ENCODE results near the gene MESD.

Gene MESD

DNA sequence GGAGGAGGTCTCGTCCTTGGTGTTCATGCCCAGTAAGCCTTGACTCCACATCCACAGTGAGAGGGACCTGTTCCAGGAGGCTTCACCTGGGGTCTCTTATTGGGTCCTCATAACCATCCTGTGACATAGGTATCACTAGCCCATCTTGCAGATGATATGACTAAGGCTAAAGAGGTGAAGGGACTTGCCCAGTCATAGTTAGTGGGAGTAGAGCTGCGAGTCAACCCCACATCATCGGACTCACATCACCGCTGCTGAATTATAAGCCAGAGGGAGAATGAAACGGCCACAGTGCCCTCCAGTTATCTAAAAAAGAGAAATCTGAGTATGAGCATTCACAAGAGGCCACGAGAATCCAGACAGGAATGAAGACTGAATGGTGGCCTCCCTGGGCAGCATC lies 66.0 kb downstream of the MESD start:
- H3K4me3 ChIP-seq (ENCODE audit: low read depth, low read length) = no peak overlapping the region
- DNase-seq (ENCODE audit: low read depth) = no peak

DNA sequence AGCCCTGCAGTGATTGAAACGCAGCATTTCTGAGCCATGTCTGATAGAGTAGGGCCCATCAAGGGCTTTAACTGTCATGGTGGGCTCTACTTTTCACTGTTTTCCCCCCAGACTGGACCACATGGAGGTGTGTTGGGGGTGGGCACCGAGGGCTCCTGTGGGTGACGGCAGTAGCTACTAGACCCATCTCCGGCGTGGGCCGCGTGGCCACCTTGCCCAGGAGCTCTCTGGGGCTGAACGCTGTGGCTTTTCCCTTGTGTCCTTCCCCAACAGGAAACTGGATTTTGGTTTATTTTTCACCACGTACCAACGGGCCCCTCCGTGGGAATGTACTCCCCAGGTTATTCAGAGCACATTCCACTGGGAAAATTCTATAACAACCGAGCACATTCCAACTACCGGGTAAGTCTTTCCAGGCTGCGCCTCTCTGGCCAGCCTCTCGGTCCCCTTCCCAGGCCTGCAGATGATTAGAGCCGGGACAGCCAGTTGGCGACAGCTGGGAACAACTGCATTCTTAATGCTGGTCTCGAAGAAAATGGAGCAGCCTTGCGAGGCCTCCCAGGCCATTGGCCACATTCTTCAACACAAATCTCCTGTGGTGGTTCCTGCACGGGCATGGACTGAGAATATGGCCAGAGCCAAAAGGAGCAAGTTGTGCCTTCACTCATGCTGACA lies 67.7 kb downstream of the MESD start:
- no peak for DNase-seq (ENCODE audit: low read depth)
- no peak overlapping the region for H3K4me3 ChIP-seq (ENCODE audit: low read depth, low read length)

DNA sequence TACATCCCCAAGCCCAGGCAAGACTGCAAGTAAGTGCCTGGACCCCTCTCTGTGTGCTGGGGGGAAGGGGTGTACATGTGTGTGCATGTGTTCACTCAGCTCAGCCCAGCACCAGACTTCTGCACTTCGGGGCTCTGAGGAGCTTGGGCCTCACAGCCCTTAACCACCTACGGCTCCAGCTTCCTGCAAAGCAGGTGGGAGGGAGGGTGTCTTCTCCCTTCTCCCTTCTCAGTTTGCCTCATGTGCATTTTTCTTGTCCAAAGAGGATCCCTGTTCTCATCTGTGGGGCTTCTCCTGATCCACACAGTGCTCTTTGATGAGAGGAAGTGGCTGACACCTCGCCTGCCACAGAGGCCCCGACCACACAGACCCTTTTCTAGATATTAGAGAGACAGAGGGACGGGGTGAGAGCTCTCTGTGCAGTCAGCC lies 69.3 kb downstream of the MESD start:
- no peak overlapping the region for H3K4me3 ChIP-seq (ENCODE audit: low read depth, low read length)
- DNase-seq (ENCODE audit: low read depth) = no peak

DNA sequence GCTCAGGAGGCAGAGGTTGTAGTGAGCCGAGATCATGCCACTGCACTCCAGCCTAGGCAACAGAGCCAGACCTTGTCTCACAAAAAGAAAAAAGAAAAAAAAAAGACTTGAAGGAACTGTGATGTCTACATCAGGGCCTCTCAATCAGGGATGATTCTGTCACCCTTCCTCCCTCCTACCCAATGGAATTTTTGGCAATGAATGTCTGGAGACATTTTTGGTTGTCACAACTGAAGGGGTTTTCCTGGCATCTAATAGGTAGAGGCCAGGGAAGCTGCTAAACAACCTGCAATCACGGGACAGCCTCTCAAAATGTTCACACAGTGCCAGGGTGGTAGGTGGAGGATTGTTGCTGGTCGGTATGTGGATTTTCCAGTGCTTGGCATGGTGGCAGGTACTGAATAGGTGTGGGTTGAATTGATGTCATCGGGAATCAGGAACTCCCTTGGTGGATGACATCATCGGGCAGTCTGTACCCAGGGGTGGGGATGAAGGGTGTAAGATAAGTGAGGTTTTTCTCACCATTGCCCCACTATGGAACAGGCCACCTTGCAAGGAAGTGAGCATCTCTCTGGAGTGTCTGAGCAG lies 71.3 kb downstream of the MESD start:
- no peak overlapping the region for H3K4me3 ChIP-seq (ENCODE audit: low read depth, low read length)
- DNase-seq (ENCODE audit: low read depth) = no peak

DNA sequence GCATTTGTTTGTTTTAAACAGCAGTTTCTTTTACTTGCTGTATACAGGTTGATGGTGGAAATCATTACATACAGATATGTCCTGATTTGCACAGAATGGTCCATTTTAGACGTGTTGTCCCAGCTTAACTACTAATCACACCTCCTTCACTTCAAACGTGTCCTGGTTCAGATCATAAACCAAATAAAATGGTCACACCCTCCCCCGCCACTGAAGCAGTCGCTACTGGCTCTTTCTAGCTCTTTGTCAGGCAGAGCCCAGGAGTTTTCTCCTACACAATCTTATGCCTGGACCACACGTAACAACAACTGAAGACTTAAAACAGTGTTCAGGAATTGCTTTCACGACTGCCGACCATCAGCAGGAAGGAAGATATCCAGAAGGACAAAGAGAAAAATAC lies 73.6 kb downstream of the MESD start:
- no peak for DNase-seq (ENCODE audit: low read depth)
- no peak overlapping the region for H3K4me3 ChIP-seq (ENCODE audit: low read depth, low read length)

DNA sequence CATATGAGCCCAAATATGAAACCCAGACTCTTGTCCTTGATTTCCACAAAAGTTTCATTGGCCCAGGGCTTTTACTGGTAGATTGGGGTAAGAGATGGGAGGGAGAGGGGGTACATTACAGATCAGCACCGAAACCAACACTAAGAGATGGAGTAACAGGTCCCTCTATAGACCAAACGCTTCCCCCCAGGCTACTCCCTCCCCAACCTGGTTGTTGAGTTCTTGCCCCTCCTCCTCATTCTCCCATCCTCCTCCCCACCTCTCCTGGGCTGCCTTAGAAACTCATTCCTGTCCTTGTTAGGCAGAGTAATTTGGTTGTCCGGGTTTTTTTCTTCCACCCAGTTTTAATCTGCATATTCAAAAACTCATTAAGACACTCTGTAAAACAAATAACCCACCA lies 74.1 kb downstream of the MESD start:
- DNase-seq (ENCODE audit: low read depth) = no peak
- no peak overlapping the region for H3K4me3 ChIP-seq (ENCODE audit: low read depth, low read length)

DNA sequence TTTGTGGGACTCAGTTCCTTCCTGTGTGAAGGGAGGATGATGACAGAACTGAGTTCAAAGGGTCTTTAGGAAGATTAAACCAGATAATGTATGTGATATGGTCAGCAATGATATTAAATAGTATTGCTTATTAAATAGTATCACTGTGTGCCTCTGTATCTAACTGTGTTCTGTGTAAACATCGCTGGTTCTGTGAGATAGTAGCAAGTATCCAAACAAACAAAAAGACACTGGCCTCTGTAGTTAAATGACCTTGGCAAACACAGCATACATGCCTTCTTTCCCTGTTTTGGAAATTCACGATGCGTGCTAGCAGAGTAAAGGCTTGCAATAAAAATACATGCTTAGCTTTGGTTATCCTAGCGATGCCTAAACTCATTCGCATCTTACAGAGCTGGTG lies 76.1 kb downstream of the MESD start:
- H3K4me3 ChIP-seq (ENCODE audit: low read depth, low read length) = no peak overlapping the region
- no peak for DNase-seq (ENCODE audit: low read depth)

DNA sequence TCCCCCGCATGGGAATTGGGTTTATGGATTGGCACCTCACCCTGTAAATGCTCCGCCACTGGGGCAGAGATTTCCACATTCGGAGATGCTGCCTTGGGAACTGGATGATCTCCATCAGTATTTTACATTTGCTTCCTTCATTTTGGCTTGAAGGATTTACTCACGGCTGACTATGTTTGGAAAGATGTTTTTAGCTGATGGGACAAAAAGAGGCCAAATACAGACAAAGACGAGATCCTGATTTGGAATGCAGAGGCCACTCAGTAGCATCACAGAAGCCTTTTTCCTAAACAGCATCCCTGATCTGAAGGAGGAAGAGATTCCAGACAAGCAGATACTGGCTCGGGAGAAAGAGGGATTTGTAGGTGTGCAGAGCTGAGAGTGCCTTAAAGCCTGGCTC lies 76.9 kb downstream of the MESD start:
- H3K4me3 ChIP-seq (ENCODE audit: low read depth, low read length) = no peak overlapping the region
- DNase-seq (ENCODE audit: low read depth) = no peak

DNA sequence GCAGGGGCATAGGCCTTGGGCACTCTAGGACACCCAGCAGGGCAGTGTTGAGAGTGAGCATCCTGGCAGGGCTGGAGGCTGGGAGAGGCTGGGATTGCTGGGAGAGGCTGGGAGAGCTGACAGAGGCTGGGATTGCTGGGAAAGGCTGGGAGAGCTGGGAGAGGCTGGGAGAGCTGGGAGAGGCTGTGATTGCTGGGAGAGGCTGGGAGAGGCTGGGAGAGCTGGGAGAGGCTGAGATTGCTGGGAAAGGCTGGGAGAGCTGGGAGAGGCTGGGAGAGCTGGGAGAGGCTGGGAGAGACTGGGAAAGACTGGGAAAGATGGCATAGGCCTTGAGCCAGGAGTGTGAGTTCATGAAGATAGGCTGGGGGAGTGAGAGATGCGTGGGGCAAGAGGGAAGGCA lies 77.8 kb downstream of the MESD start:
- no peak for DNase-seq (ENCODE audit: low read depth)
- no peak overlapping the region for H3K4me3 ChIP-seq (ENCODE audit: low read depth, low read length)

DNA sequence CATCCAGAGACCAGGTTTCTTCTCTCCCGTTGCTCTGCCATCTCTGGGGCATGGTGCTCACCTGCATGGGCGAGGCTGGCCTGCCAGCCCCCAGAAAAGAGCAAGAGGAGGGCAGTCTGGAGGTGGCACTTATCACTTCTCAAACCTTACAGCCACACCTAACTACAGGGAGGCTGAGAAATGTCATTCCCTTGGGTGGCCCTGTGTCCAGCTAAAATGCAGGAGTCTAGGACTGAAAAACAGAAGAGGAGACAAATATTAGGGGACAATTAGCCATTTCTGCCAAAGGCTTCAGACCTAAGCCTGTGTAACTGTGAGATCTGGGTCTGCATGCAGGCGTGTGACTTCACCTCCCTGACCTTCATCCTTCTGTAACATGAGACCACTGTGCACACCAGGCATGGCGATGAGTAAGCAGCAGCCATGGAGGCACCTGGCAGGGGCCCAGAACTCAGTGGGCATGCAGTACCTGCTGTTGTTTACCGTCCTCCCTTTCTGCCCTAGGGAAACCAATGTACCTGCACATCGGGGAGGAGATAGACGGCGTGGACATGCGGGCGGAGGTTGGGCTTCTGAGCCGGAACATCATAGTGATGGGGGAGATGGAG lies 83.4 kb downstream of the MESD start:
- DNase-seq (ENCODE audit: low read depth) = no peak
- no peak overlapping the region for H3K4me3 ChIP-seq (ENCODE audit: low read depth, low read length)

DNA sequence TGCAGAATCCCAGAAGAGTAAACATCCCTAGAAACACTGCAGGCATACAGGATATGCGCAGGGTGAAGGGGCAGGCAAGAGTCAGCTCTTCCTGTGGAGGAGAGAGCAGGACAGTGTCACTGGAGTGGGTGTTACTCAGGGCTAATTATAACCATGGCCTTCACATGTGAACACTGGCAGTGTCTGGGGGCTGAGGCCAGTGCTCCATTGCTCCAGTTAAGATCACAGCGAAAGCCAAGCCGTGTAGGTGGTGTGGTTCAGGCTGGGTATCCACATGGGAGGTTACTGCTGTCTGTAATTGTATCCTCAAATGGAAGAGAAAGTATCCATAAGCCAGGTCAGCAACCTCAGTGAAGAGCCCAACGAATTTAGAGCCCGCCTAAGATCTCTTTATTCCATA lies 84.6 kb downstream of the MESD start:
- no peak for DNase-seq (ENCODE audit: low read depth)
- no peak overlapping the region for H3K4me3 ChIP-seq (ENCODE audit: low read depth, low read length)

DNA sequence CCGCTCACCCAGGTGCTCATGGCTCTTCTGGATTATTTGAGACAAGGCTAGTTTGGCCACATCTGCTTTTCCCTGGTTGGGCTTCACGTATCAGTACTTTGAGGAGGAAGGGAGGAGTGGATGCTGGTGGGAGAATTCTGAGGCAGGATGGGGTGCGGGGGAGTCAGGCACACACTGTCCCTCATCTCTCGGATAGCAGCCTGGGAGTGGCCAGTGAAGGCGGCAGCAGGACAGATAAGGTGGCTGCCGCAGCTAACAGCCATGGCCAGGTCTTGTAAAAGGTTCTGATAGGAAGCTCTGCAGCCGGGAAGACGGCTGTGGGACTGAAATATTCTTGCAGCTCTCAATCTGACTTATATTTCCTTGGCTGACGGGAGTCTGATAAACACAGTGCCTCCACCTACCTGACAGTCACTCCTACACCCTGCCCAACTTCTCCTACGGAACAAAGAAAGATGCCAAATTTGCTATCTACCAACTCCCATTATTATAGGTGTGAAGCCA lies 87.3 kb downstream of the MESD start:
- no peak overlapping the region for H3K4me3 ChIP-seq (ENCODE audit: low read depth, low read length)
- DNase-seq (ENCODE audit: low read depth) = no peak

DNA sequence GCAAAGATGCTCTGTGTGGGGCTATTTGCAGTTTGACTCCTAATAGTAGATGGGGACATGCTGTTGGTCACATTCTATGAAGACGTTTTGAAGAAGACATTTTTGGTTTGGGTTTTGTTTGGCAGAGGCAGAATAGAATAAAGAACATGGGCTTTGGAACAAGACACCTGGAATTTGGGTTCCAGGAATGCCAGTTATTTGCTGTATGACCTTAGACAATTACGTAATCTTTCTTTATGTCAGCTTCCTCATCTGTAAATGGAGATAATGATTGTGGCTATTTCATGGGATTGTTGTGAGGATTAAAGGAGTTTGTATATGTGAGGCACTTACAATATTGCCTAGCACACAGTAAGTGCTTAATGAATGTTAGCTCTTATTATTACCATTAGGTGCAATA lies 91.6 kb downstream of the MESD start:
- DNase-seq (ENCODE audit: low read depth) = no peak
- H3K4me3 ChIP-seq (ENCODE audit: low read depth, low read length) = no peak overlapping the region

Measured in skeletal muscle cell (primary cell).